Measurements from ENCODE around the gene MAP4K2.

MAP4K2 gene

GRCh38 chr11:64787526-64788320, 15.3 kb downstream of the MAP4K2 start:
- TF ChIP-seq CTCF (IDR thresholded peaks at IDR 0.05; ENCODE audit: low read depth, low read length): peak; percentile 93
- no peak overlapping the region for H3K27ac ChIP-seq
- peak; percentile 76 for DNase-seq

GRCh38 chr11:64786308-64786707, 16.7 kb downstream of the MAP4K2 start:
- Histone ChIP-seq H3K9me3 (ENCODE audit: severe bottlenecking) (no peaks in the 10 kb centered on the region), H3K4me3 (ENCODE audit: low read depth, low read length) (no peak overlapping the region), H3K36me3 (peaks cover 8% of the 10 kb centered on the region), H3K27ac (no peak overlapping the region), H3K27me3 (ENCODE audit: insufficient read depth, low read depth, severe bottlenecking) (no peaks in the 10 kb centered on the region)
- no peak for TF ChIP-seq CTCF (IDR thresholded peaks at IDR 0.05; ENCODE audit: low read depth, low read length)
- DNase-seq: no peak

More at GRCh38 chr11:64787526-64788320, 15.3 kb downstream of the MAP4K2 start:
- H3K27me3 ChIP-seq (ENCODE audit: insufficient read depth, low read depth, severe bottlenecking): no peaks in the 10 kb centered on the region
- no peak overlapping the region for H3K4me3 ChIP-seq (ENCODE audit: low read depth, low read length)
- no peaks in the 10 kb centered on the region for H3K9me3 ChIP-seq (ENCODE audit: severe bottlenecking)
- peaks cover 8% of the 10 kb centered on the region for H3K36me3 ChIP-seq

- H3K27me3 ChIP-seq (ENCODE audit: insufficient read depth, low read depth, severe bottlenecking): no peaks in the 10 kb centered on the region
- H3K36me3 ChIP-seq: peaks cover 19% of the 10 kb centered on the region
- no peak for DNase-seq
- H3K4me3 ChIP-seq (ENCODE audit: low read depth, low read length): no peak overlapping the region
- H3K9me3 ChIP-seq (ENCODE audit: severe bottlenecking): no peaks in the 10 kb centered on the region
- no peak for TF ChIP-seq CTCF (IDR thresholded peaks at IDR 0.05; ENCODE audit: low read depth, low read length)
- H3K27ac ChIP-seq: no peak overlapping the region
Measured at GRCh38 chr11:64784813-64785581, 18.0 kb downstream of the MAP4K2 start.

GRCh38 chr11:64778473-64779298, 24.3 kb downstream of the MAP4K2 start, which contains the start of gene SF1:
TSS of gene SF1 (minus strand) at chr11:64778542. CDS start at chr11:64778392, 150 bp downstream.
- Histone ChIP-seq H3K36me3 (peaks cover 51% of the 10 kb centered on the region), H3K27me3 (ENCODE audit: insufficient read depth, low read depth, severe bottlenecking) (no peaks in the 10 kb centered on the region), H3K9me3 (ENCODE audit: severe bottlenecking) (no peaks in the 10 kb centered on the region), H3K4me3 (ENCODE audit: low read depth, low read length) (peak within 1 kb of the TSS; percentile 97), H3K27ac (peak within 1 kb of the TSS; percentile 99)
- peak; percentile 99 for DNase-seq
- TF ChIP-seq CTCF (IDR thresholded peaks at IDR 0.05; ENCODE audit: low read depth, low read length): no peak

GRCh38 chr11:64778223-64778472, 24.9 kb downstream of the MAP4K2 start:
- Histone ChIP-seq H3K27ac (peak overlapping the region; percentile 99), H3K36me3 (peaks cover 57% of the 10 kb centered on the region), H3K27me3 (ENCODE audit: insufficient read depth, low read depth, severe bottlenecking) (no peaks in the 10 kb centered on the region), H3K4me3 (ENCODE audit: low read depth, low read length) (peak overlapping the region; percentile 83), H3K9me3 (ENCODE audit: severe bottlenecking) (no peaks in the 10 kb centered on the region)
- DNase-seq: no peak
- TF ChIP-seq CTCF (IDR thresholded peaks at IDR 0.05; ENCODE audit: low read depth, low read length): no peak

Data from WERI-Rb-1 (cell line).